Measurements from ENCODE around the gene KRTAP9-7.
"Not testable (repeated sequence)": the region's sequence is repeated elsewhere in the genome, so short reads cannot be mapped to it uniquely, and the experiment has no call there.

KRTAP9-7 gene

GRCh38 chr17:41275648-41276190 lies at the start of gene KRTAP9-7:
TSS of gene KRTAP9-7 (plus strand) at chr17:41275698. CDS start at chr17:41275698, 0 bp downstream.
- not testable (repeated sequence) for H3K4me3 ChIP-seq (ENCODE audit: low read depth, low read length, poor library complexity, severe bottlenecking); H3K9me2 ChIP-seq (ENCODE audit: low read depth, low read length); H3K4me2 ChIP-seq (ENCODE audit: low read length); H3K36me3 ChIP-seq (ENCODE audit: insufficient read depth, low read length); H3F3A ChIP-seq (ENCODE audit: insufficient read depth, low read length); H3K27ac ChIP-seq (ENCODE audit: low read depth, low read length, poor library complexity, severe bottlenecking); H4K20me1 ChIP-seq (ENCODE audit: insufficient read depth, low read length); H3K79me2 ChIP-seq (ENCODE audit: insufficient read depth, low read length); H3K27me3 ChIP-seq (ENCODE audit: insufficient read depth, low read length); H3K9me3 ChIP-seq (ENCODE audit: low read length); H3K4me1 ChIP-seq (ENCODE audit: insufficient read depth, low read length, severe bottlenecking); H2AFZ ChIP-seq (ENCODE audit: low read length); H3K9ac ChIP-seq (ENCODE audit: low read length)

GRCh38 chr17:41226051-41226450 lies 49.4 kb upstream of the KRTAP9-7 start:
- TF ChIP-seq CTCF (IDR thresholded peaks at IDR 0.05; ENCODE audit: low read length), result no peak
- Histone ChIP-seq H3F3A (ENCODE audit: insufficient read depth, low read length) (no peaks in the 10 kb centered on the region), H4K20me1 (ENCODE audit: insufficient read depth, low read length) (no peaks in the 10 kb centered on the region), H3K4me3 (ENCODE audit: low read depth, low read length, poor library complexity, severe bottlenecking) (no peak overlapping the region), H3K36me3 (ENCODE audit: insufficient read depth, low read length) (no peaks in the 10 kb centered on the region), H3K9ac (ENCODE audit: low read length) (no peak overlapping the region), H3K79me2 (ENCODE audit: insufficient read depth, low read length) (no peaks in the 10 kb centered on the region), H3K4me2 (ENCODE audit: low read length) (no peak overlapping the region), H2AFZ (ENCODE audit: low read length) (no peak overlapping the region), H3K9me3 (ENCODE audit: low read length) (no peaks in the 10 kb centered on the region), H3K27me3 (ENCODE audit: insufficient read depth, low read length) (no peaks in the 10 kb centered on the region), H3K27ac (ENCODE audit: low read depth, low read length, poor library complexity, severe bottlenecking) (no peak overlapping the region), H3K4me1 (ENCODE audit: insufficient read depth, low read length, severe bottlenecking) (no peaks in the 10 kb centered on the region), H3K9me2 (ENCODE audit: low read depth, low read length) (no peaks in the 10 kb centered on the region)

GRCh38 chr17:41226598-41227095 lies 48.9 kb upstream of the KRTAP9-7 start, which contains the start of gene KRTAP9-2:
TSS of gene KRTAP9-2 (plus strand) at chr17:41226648. CDS start at chr17:41226655, 7 bp downstream.
- not testable (repeated sequence) for H3K9me3 ChIP-seq (ENCODE audit: low read length); H3K79me2 ChIP-seq (ENCODE audit: insufficient read depth, low read length); H3K9me2 ChIP-seq (ENCODE audit: low read depth, low read length); H3K27ac ChIP-seq (ENCODE audit: low read depth, low read length, poor library complexity, severe bottlenecking); H3K4me2 ChIP-seq (ENCODE audit: low read length); H3K36me3 ChIP-seq (ENCODE audit: insufficient read depth, low read length); H4K20me1 ChIP-seq (ENCODE audit: insufficient read depth, low read length); H3K9ac ChIP-seq (ENCODE audit: low read length); H3K4me1 ChIP-seq (ENCODE audit: insufficient read depth, low read length, severe bottlenecking); H3K27me3 ChIP-seq (ENCODE audit: insufficient read depth, low read length); H2AFZ ChIP-seq (ENCODE audit: low read length); H3F3A ChIP-seq (ENCODE audit: insufficient read depth, low read length); H3K4me3 ChIP-seq (ENCODE audit: low read depth, low read length, poor library complexity, severe bottlenecking)

GRCh38 chr17:41230094-41230493 lies 45.4 kb upstream of the KRTAP9-7 start:
- no peaks in the 10 kb centered on the region for H3K79me2 ChIP-seq (ENCODE audit: insufficient read depth, low read length)
- H3K27ac ChIP-seq (ENCODE audit: low read depth, low read length, poor library complexity, severe bottlenecking), result no peak overlapping the region
- no peaks in the 10 kb centered on the region for H3K4me1 ChIP-seq (ENCODE audit: insufficient read depth, low read length, severe bottlenecking)
- no peak overlapping the region for H3K9ac ChIP-seq (ENCODE audit: low read length)
- H4K20me1 ChIP-seq (ENCODE audit: insufficient read depth, low read length), result no peaks in the 10 kb centered on the region
- H3K9me3 ChIP-seq (ENCODE audit: low read length), result no peaks in the 10 kb centered on the region
- no peak overlapping the region for H3K4me3 ChIP-seq (ENCODE audit: low read depth, low read length, poor library complexity, severe bottlenecking)
- no peaks in the 10 kb centered on the region for H3F3A ChIP-seq (ENCODE audit: insufficient read depth, low read length)
- no peaks in the 10 kb centered on the region for H3K36me3 ChIP-seq (ENCODE audit: insufficient read depth, low read length)
- no peaks in the 10 kb centered on the region for H3K27me3 ChIP-seq (ENCODE audit: insufficient read depth, low read length)
- no peak overlapping the region for H2AFZ ChIP-seq (ENCODE audit: low read length)
- H3K4me2 ChIP-seq (ENCODE audit: low read length), result no peak overlapping the region
- TF ChIP-seq EZH2 (IDR thresholded peaks at IDR 0.05; ENCODE audit: borderline replicate concordance, low read length), result no peak
- TF ChIP-seq CTCF (IDR thresholded peaks at IDR 0.05; ENCODE audit: low read length), result no peak
- no peaks in the 10 kb centered on the region for H3K9me2 ChIP-seq (ENCODE audit: low read depth, low read length)

Data from OCI-LY1 (cell line).